GM23338 (cell line): Measurements from ENCODE around the gene MYO16. TPM values are rescaled to one million over a fixed set of nuclear protein-coding genes. Genes with fewer than 3 reads are reported as not detected.

ENCODE experiments used
- ATAC-seq: fragments of 200-7000 bp; cut with Tn5 transposase; 3 replicates; pipeline ENCODE4 v1.9.1; 2020
- DNase-seq: peaks from one replicate; pipeline ENCODE4 v3.0.0-alpha.2; 2015; ENCODE audit warnings: low spot score
- H2AFZ ChIP-seq: fragments of 200-600 bp; sonication (generic); 2 replicates; pipeline ENCODE4 v1.8.0; 2016; ENCODE audit warnings: antibody characterized with exemption, mild to moderate bottlenecking, moderate library complexity
- H3F3A ChIP-seq: fragments of 200-600 bp; sonication (generic); replicated peaks from 2 replicates; pipeline ENCODE4 v1.8.0; 2017; ENCODE audit warnings: antibody characterized with exemption, mixed run types, low read depth
- H3K27ac ChIP-seq: fragments of 200-600 bp; sonication (generic); 2 replicates; pipeline ENCODE4 v1.6.1; 2016; ENCODE audit warnings: low read depth
- H3K27me3 ChIP-seq: fragments of 200-600 bp; sonication (generic); 2 replicates; pipeline ENCODE4 v1.8.0; 2016; ENCODE audit warnings: mild to moderate bottlenecking, mixed run types, moderate library complexity; ENCODE audit not compliant: insufficient read depth
- H3K36me3 ChIP-seq: fragments of 200-600 bp; sonication (generic); 2 replicates; pipeline ENCODE4 v1.8.0; 2016; ENCODE audit warnings: mild to moderate bottlenecking; ENCODE audit not compliant: insufficient read depth
- H3K4me1 ChIP-seq: fragments of 200-600 bp; sonication (generic); 2 replicates; pipeline ENCODE4 v1.8.0; 2016; ENCODE audit warnings: mild to moderate bottlenecking, moderate library complexity; ENCODE audit not compliant: insufficient read depth
- H3K4me2 ChIP-seq: fragments of 200-600 bp; sonication (generic); 2 replicates; pipeline ENCODE4 v1.7.1; 2017; ENCODE audit warnings: mixed run types
- H3K4me3 ChIP-seq: fragments of 200-600 bp; sonication (generic); 2 replicates; pipeline ENCODE4 v1.6.1; 2016; ENCODE audit warnings: mixed run types
- H3K79me2 ChIP-seq: fragments of 200-600 bp; sonication (generic); replicated peaks from 2 replicates; pipeline ENCODE4 v1.8.0; 2017; ENCODE audit warnings: mild to moderate bottlenecking; ENCODE audit not compliant: insufficient read depth
- H3K9me2 ChIP-seq: fragments of 200-600 bp; sonication (generic); 2 replicates; pipeline ENCODE4 v1.8.0; 2017; ENCODE audit not compliant: insufficient read depth
- H4K20me1 ChIP-seq: fragments of 200-600 bp; sonication (generic); replicated peaks from 2 replicates; pipeline ENCODE4 v1.8.0; 2017; ENCODE audit warnings: mild to moderate bottlenecking; ENCODE audit not compliant: insufficient read depth
- H3K27ac Mint-ChIP-seq: 2 replicates; pipeline ENCODE4 v1.8.0; 2020; ENCODE audit warnings: inconsistent platforms, mild to moderate bottlenecking, moderate library complexity, mixed read lengths
- H3K27me3 Mint-ChIP-seq: 3 replicates; pipeline ENCODE4 v1.8.0; 2022; ENCODE audit warnings: low read depth, mild to moderate bottlenecking, moderate library complexity, mixed read lengths, inconsistent platforms; ENCODE audit not compliant: insufficient read depth, poor library complexity
- H3K36me3 Mint-ChIP-seq: 3 replicates; pipeline ENCODE4 v1.8.0; 2021; ENCODE audit warnings: low read depth, mild to moderate bottlenecking, inconsistent platforms, moderate library complexity, mixed read lengths
- H3K4me1 Mint-ChIP-seq: 3 replicates; pipeline ENCODE4 v1.8.0; 2020; ENCODE audit warnings: mild to moderate bottlenecking, inconsistent platforms, mixed read lengths
- H3K4me3 Mint-ChIP-seq: 3 replicates; pipeline ENCODE4 v1.8.0; 2021; ENCODE audit warnings: moderate library complexity, mild to moderate bottlenecking, inconsistent platforms, mixed read lengths
- H3K9me3 Mint-ChIP-seq: 3 replicates; pipeline ENCODE4 v1.8.0; 2020; ENCODE audit warnings: moderate library complexity, mild to moderate bottlenecking, inconsistent platforms, mixed read lengths
- CTCF ChIP-seq, 2 experiments: fragments of 200-600 bp in 1 of 2; sonication (generic) in 1 of 2; conservative IDR thresholded peaks; 2 replicates each; pipeline versions ENCODE4 v1.5.1 to v1.6.1; 2016 to 2017; ENCODE audit warnings: antibody characterized with exemption in 2 of 2, low read depth in 2 of 2, mild to moderate bottlenecking in 2 of 2, moderate library complexity in 1 of 2
- ETS1 ChIP-seq: IDR thresholded peaks from 2 replicates; pipeline ENCODE4 v1.6.1; 2016; ENCODE audit warnings: antibody characterized with exemption
- NANOG ChIP-seq: IDR thresholded peaks from 2 replicates; pipeline ENCODE4 v1.6.1; 2016; ENCODE audit warnings: antibody characterized with exemption, borderline replicate concordance
- POLR2AphosphoS5 ChIP-seq: IDR thresholded peaks from 2 replicates; pipeline ENCODE4 v1.6.1; 2016; ENCODE audit warnings: antibody characterized with exemption, low read depth
- ZNF462 ChIP-seq: fragments of 250-450 bp; sonication (Bioruptor Pico); IDR thresholded peaks from 2 replicates; pipeline ENCODE4 v1.5.0; 2020; ENCODE audit warnings: mild to moderate bottlenecking, moderate library complexity
- polyA plus RNA-seq: library from polyadenylated mRNA; unstranded; fragments of >200 nt; fragmentation: Nextera tagmentation; extraction: Ambion mirVana; gene quantifications from 2 replicates; pipeline ENCODE4 v1.2.1, GENCODE V29; 2016
- total RNA-seq: library from RNA; depleted of rRNA; stranded (reverse); fragments of >200 nt; shearing (Covaris generic); gene quantifications from 2 replicates; pipeline ENCODE4 v1.2.3, GENCODE V29; 2014

The MYO16 gene
- total and polyA plus RNA-seq, 2 experiments from 2014 or later = 0.10 to 0.13 TPM

- TF ChIP-seq ZNF462 = no peak
- TF ChIP-seq NANOG = no peak
- no peak for TF ChIP-seq CTCF (conservative IDR thresholded peaks at IDR 0.05; ENCODE audit: low read depth in 2 of 2)
- no peak for TF ChIP-seq ETS1
Measured at GRCh38 chr13:108963846-108964600, 334.6 kb downstream of the MYO16 start (continued).

GRCh38 chr13:108964606-108965005 is 335.2 kb downstream of the MYO16 start:
- peaks cover 1% of the 10 kb centered on the region for H3K27me3 Mint-ChIP-seq
- Histone ChIP-seq H3F3A (no peaks in the 10 kb centered on the region), H3K9me2 (no peaks in the 10 kb centered on the region), H4K20me1 (no peaks in the 10 kb centered on the region), H3K27ac (no peak overlapping the region), H3K27me3 (no peaks in the 10 kb centered on the region), H3K4me3 (no peak overlapping the region), H3K4me2 (no peak overlapping the region), H2AFZ (no peak overlapping the region), H3K79me2 (no peaks in the 10 kb centered on the region), H3K36me3 (no peaks in the 10 kb centered on the region), H3K4me1 (no peaks in the 10 kb centered on the region)
- DNase-seq = no peak
- H3K27ac Mint-ChIP-seq = no peak overlapping the region
- no peak overlapping the region for H3K4me3 Mint-ChIP-seq
- H3K9me3 Mint-ChIP-seq = no peaks in the 10 kb centered on the region
- H3K4me1 Mint-ChIP-seq = no peaks in the 10 kb centered on the region
- no peaks in the 10 kb centered on the region for H3K36me3 Mint-ChIP-seq
- no peak for ATAC-seq
- TF ChIP-seq ZNF462 = no peak
- TF ChIP-seq POLR2AphosphoS5 = no peak
- no peak for TF ChIP-seq NANOG
